Measurements from ENCODE around the gene TNFRSF8. TPM values are rescaled to one million over a fixed set of nuclear protein-coding genes. Genes with fewer than 3 reads are reported as not detected.

Gene TNFRSF8
- total RNA-seq, 2 donors from 2014 or later, result 0.32 to 4.7 TPM

GRCh38 chr1:12142141-12142823 lies 79.2 kb downstream of the TNFRSF8 start:
- no peak overlapping the region for H3K4me3 ChIP-seq
- no peaks in the 10 kb centered on the region for H3K4me1 ChIP-seq (replicated peaks)
- no peak for TF ChIP-seq POLR2AphosphoS5 (IDR thresholded peaks at IDR 0.05)
- TF ChIP-seq CTCF (IDR thresholded peaks at IDR 0.05), result no peak
- TF ChIP-seq POLR2A (IDR thresholded peaks at IDR 0.05), result no peak
- DNase-seq (ENCODE audit: low spot score), result no peak
- H3K27me3 ChIP-seq (replicated peaks; ENCODE audit: insufficient read depth), result no peaks in the 10 kb centered on the region
- WGBS, result 93% methylated on average over 18 of the region's 18 CpGs
- intact Hi-C loops (cut with DNase I), result loop anchor here (5.0 kb wide), 1 partner anchor 65 kb away; no protein-coding TSS in a partner anchor
- H3K27ac ChIP-seq, result no peak overlapping the region
- no peaks in the 10 kb centered on the region for H3K36me3 ChIP-seq
- no peaks in the 10 kb centered on the region for H3K9me3 ChIP-seq

DNA sequence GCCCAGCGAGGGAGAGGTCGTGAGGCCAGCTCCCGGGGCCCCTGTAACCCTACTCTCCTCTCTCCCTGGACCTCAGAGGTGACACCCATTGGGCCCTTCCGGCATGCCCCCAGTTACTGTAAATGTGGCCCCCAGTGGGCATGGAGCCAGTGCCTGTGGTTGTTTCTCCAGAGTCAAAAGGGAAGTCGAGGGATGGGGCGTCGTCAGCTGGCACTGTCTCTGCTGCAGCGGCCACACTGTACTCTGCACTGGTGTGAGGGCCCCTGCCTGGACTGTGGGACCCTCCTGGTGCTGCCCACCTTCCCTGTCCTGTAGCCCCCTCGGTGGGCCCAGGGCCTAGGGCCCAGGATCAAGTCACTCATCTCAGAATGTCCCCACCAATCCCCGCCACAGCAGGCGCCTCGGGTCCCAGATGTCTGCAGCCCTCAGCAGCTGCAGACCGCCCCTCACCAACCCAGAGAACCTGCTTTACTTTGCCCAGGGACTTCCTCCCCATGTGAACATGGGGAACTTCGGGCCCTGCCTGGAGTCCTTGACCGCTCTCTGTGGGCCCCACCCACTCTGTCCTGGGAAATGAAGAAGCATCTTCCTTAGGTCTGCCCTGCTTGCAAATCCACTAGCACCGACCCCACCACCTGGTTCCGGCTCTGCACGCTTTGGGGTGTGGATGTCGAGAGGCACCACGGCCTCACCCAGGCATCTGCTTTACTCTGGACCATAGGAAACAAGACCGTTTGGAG lies 80.0 kb downstream of the TNFRSF8 start:
- Histone ChIP-seq H3K4me3 (no peak overlapping the region), H3K27me3 (replicated peaks; ENCODE audit: insufficient read depth) (no peaks in the 10 kb centered on the region), H3K27ac (no peak overlapping the region), H3K4me1 (replicated peaks) (no peaks in the 10 kb centered on the region), H3K36me3 (no peaks in the 10 kb centered on the region), H3K9me3 (no peaks in the 10 kb centered on the region)
- TF ChIP-seq POLR2A (IDR thresholded peaks at IDR 0.05) (no peak), CTCF (IDR thresholded peaks at IDR 0.05) (no peak), POLR2AphosphoS5 (IDR thresholded peaks at IDR 0.05) (no peak)
- 76% methylated on average over 20 of the region's 21 CpGs for WGBS
- intact Hi-C loops (cut with DNase I), result loop anchor here (5.0 kb wide), 1 partner anchor 64 kb away; no protein-coding TSS in a partner anchor
- no peak for DNase-seq (ENCODE audit: low spot score)

DNA sequence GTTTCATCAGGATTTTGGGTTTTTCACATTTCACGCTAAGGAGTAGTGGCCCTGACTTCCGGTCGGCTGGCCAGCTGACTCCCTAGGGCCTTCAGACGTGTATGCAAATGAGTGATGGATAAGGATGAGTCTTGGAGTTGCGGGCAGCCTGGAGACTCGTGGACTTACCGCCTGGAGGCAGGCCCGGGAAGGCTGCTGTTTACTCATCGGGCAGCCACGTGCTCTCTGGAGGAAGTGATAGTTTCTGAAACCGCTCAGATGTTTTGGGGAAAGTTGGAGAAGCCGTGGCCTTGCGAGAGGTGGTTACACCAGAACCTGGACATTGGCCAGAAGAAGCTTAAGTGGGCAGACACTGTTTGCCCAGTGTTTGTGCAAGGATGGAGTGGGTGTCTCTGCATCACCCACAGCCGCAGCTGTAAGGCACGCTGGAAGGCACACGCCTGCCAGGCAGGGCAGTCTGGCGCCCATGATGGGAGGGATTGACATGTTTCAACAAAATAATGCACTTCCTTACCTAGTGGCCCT lies 80.6 kb downstream of the TNFRSF8 start:
- Histone ChIP-seq H3K27ac (no peak overlapping the region), H3K36me3 (no peaks in the 10 kb centered on the region), H3K27me3 (replicated peaks; ENCODE audit: insufficient read depth) (no peaks in the 10 kb centered on the region), H3K4me1 (replicated peaks) (no peaks in the 10 kb centered on the region), H3K4me3 (no peak overlapping the region), H3K9me3 (no peaks in the 10 kb centered on the region)
- 35% methylated on average over 17 of the region's 17 CpGs for WGBS
- peak; percentile 33 for DNase-seq (ENCODE audit: low spot score)
- intact Hi-C loops (cut with DNase I), result loop anchor here (5.0 kb wide), 1 partner anchor 64 kb away; no protein-coding TSS in a partner anchor
- TF ChIP-seq CTCF (IDR thresholded peaks at IDR 0.05), result no peak
- peak; percentile 45 for TF ChIP-seq POLR2AphosphoS5 (IDR thresholded peaks at IDR 0.05)

- H3K27ac ChIP-seq, result no peak overlapping the region
- no peak overlapping the region for H3K4me3 ChIP-seq
- no peaks in the 10 kb centered on the region for H3K27me3 ChIP-seq (replicated peaks; ENCODE audit: insufficient read depth)
- H3K4me1 ChIP-seq (replicated peaks), result no peaks in the 10 kb centered on the region
- no peaks in the 10 kb centered on the region for H3K9me3 ChIP-seq
- 88% methylated on average over 8 of the region's 8 CpGs for WGBS
- DNase-seq (ENCODE audit: low spot score), result no peak
- no peaks in the 10 kb centered on the region for H3K36me3 ChIP-seq
- intact Hi-C loops (cut with DNase I), result loop anchor here (5.0 kb wide), 1 partner anchor 63 kb away; no protein-coding TSS in a partner anchor
- TF ChIP-seq CTCF (IDR thresholded peaks at IDR 0.05), result no peak
- no peak for TF ChIP-seq POLR2A (IDR thresholded peaks at IDR 0.05)
- no peak for TF ChIP-seq POLR2AphosphoS5 (IDR thresholded peaks at IDR 0.05)
These were observed 81.1 kb downstream of the TNFRSF8 start for GRCh38 chr1:12144236-12144635.
